Endothelial cell of umbilical vein (primary cell): ENCODE measurements around the gene BABAM2.

Experiments used
- CTCF ChIP-seq, 2 donors: IDR thresholded peaks; 1 replicate in 1 of 2; 2 replicates in 1 of 2; pipeline ENCODE4 v1.5.1; 2011; ENCODE audit warnings: low read length in 2 of 2, mild to moderate bottlenecking in 2 of 2, moderate library complexity in 2 of 2, control low read depth in 1 of 2, inconsistent platforms in 1 of 2, low read depth in 1 of 2; ENCODE audit not compliant: insufficient read depth in 1 of 2; ENCODE audit errors: extremely low read depth in 1 of 2
- MAX ChIP-seq: IDR thresholded peaks from 2 replicates; pipeline ENCODE4 v1.6.1; 2011; ENCODE audit not compliant: insufficient read depth, insufficient read length
- POLR2AphosphoS5 ChIP-seq: IDR thresholded peaks from 2 replicates; pipeline ENCODE4 v1.6.1; 2012; ENCODE audit warnings: low read depth, mild to moderate bottlenecking, control low read depth, low read length, moderate library complexity; ENCODE audit not compliant: insufficient read depth

- no peak for TF ChIP-seq CTCF (IDR thresholded peaks at IDR 0.05; ENCODE audit: extremely low read depth in 1 of 2, insufficient read depth in 1 of 2, low read depth in 1 of 2, low read length in 2 of 2)
- peak; percentile 83 for TF ChIP-seq POLR2AphosphoS5
- TF ChIP-seq MAX: no peak
Observed at GRCh38 chr2:28355521-28356094, 465.1 kb downstream of the BABAM2 start.
